OCI-LY7 (cell line): ENCODE results near the gene SSU72.
"Not testable (repeated sequence)": the region's sequence is repeated elsewhere in the genome, so short reads cannot be mapped to it uniquely, and the experiment has no call there.

Source experiments
- EZH2phosphoT487 ChIP-seq: fragments of 200-600 bp; sonication (generic); IDR thresholded peaks from 2 replicates; pipeline ENCODE4 v1.6.1; 2018; ENCODE audit warnings: low read depth, borderline replicate concordance, mild to moderate bottlenecking, mixed run types, antibody characterized with exemption, low read length, moderate library complexity, mixed read lengths
- TF ChIP-seq, protein P1 (sequence below): fragments of 200-600 bp; sonication (generic); conservative IDR thresholded peaks from 2 replicates; pipeline ENCODE4 v1.5.1; 2014; ENCODE audit warnings: mild to moderate bottlenecking, antibody characterized with exemption, low read length, moderate library complexity, mixed read lengths

GRCh38 chr1:1508775-1509464 is 65.7 kb downstream of the SSU72 start:
- TF ChIP-seq, protein P1, sequence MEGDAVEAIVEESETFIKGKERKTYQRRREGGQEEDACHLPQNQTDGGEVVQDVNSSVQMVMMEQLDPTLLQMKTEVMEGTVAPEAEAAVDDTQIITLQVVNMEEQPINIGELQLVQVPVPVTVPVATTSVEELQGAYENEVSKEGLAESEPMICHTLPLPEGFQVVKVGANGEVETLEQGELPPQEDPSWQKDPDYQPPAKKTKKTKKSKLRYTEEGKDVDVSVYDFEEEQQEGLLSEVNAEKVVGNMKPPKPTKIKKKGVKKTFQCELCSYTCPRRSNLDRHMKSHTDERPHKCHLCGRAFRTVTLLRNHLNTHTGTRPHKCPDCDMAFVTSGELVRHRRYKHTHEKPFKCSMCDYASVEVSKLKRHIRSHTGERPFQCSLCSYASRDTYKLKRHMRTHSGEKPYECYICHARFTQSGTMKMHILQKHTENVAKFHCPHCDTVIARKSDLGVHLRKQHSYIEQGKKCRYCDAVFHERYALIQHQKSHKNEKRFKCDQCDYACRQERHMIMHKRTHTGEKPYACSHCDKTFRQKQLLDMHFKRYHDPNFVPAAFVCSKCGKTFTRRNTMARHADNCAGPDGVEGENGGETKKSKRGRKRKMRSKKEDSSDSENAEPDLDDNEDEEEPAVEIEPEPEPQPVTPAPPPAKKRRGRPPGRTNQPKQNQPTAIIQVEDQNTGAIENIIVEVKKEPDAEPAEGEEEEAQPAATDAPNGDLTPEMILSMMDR: not testable (repeated sequence)
- not testable (repeated sequence) for TF ChIP-seq EZH2phosphoT487
